Heart left ventricle (tissue), 13 donors: Measurements from ENCODE around the gene NPS.

ENCODE experiments used
- POLR2A ChIP-seq, 2 donors: fragments of 450-650 bp; IDR thresholded peaks; one replicate each; pipeline ENCODE4 v1.6.1; 2017; ENCODE audit warnings: antibody characterized with exemption in 2 of 2, mild to moderate bottlenecking in 2 of 2, moderate library complexity in 2 of 2
- TF ChIP-seq, protein P1 (sequence below), 12 donors: fragments of 200-600 bp; sonication (generic) in 4 of 12; IDR thresholded peaks; one replicate each; pipeline versions ENCODE4 v1.5.0 to v1.8.0; 2018 to 2022; ENCODE audit warnings: antibody characterized with exemption in 12 of 12, mild to moderate bottlenecking in 5 of 12
- donor health status: ischemic (EF 13 %, LVEDD 7.1; RV severe dilation, severe dysfunction).
- donor health status: DM: no; HTN: yes; CAD: no.
- donor health status: DM: no; HTN: no; CAD: no.
- donor health status: ischemic (EF 25% LVEDD 6.9; RV normal size, moderate dysfunction).
- donor health status: ischemic (EF 25% LVEDD 5.7; RV mildly dilated, moderate dysfunction).
- donor health status: ischemic (EF 35%, LVEDD 5.7; RV mildly dilated, moderate dysfunction).
- donor health status: nonischemic (EF 11% LVEDD 7.7; RV severe dilation, severe dysfunction).
- donor health status: DM: yes; HTN: yes; CAD: no.
- donor health status: PGD.
- donor health status: ischemic (EF 29% LVEDD 5.4; RV normal size, mild dysfunction).
- donor health status: nonischemic (EF 23%, LVEDD 6.1; RV moderate dilation, normal function).

DNA sequence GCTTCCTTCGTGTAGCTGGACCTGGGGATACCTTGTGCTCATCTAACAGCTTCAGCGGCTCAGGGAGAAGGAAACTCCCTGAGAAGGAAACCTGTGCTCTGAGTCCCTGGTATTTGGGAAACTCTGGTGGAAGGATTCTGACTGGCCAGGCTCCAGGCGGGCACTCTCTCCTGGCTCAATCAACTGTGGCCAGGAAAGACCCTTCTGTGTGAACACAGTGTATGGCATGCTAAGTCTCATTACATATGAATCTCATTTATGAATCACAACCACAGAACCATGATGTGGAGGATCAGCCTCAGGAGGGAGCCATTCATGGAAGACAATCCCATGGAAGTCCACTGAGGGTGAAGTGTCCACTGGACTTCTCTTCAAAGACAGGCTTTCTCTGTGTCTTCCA is 20.9 kb downstream of the NPS start:
- TF ChIP-seq, protein P1, sequence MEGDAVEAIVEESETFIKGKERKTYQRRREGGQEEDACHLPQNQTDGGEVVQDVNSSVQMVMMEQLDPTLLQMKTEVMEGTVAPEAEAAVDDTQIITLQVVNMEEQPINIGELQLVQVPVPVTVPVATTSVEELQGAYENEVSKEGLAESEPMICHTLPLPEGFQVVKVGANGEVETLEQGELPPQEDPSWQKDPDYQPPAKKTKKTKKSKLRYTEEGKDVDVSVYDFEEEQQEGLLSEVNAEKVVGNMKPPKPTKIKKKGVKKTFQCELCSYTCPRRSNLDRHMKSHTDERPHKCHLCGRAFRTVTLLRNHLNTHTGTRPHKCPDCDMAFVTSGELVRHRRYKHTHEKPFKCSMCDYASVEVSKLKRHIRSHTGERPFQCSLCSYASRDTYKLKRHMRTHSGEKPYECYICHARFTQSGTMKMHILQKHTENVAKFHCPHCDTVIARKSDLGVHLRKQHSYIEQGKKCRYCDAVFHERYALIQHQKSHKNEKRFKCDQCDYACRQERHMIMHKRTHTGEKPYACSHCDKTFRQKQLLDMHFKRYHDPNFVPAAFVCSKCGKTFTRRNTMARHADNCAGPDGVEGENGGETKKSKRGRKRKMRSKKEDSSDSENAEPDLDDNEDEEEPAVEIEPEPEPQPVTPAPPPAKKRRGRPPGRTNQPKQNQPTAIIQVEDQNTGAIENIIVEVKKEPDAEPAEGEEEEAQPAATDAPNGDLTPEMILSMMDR (IDR thresholded peaks at IDR 0.05), result no peak
- TF ChIP-seq POLR2A (IDR thresholded peaks at IDR 0.05), result no peak
